ENCODE data around the gene RGS17. TPM values are rescaled to one million over a fixed set of nuclear protein-coding genes. Genes with fewer than 3 reads are reported as not detected.

Gene RGS17
- total RNA-seq, 2 experiments from 2014 or later, result not detected

Other genes starting within 250 kb of the RGS17 start
- 10 to 100 TPM; 72.3 to 73.9 TPM for gene FBXO5, start 148.2 kb downstream of the RGS17 start, total RNA-seq
- 10 to 100 TPM; 15.6 to 20.6 TPM for gene MTRF1L, start 128.6 kb downstream of the RGS17 start, total RNA-seq